ENCODE results near the gene CSTF1.
"Not testable (repeated sequence)": the region's sequence is repeated elsewhere in the genome, so short reads cannot be mapped to it uniquely, and the experiment has no call there.

The CSTF1 gene

DNA sequence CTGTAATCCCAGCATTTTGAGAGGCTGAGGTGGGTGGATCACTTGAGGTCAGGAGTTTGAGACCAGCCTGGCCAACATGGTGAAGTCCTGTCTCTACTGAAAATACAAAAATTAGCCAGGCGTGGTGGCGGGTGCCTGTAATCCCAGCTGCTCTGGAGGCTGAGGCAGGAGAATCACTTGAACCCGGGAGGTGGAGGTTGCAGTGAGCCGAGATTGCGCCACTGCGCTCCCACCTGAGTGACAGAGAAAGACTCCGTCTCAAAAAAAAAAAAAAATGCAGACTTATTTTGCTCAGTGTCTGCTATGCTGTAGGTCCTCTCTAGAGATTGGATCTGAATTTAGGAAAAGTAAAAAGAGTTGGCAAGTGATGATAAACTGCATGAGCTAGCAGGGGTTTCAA is 18.8 kb downstream of the CSTF1 start:
- DNase-seq = not testable (repeated sequence)

DNA sequence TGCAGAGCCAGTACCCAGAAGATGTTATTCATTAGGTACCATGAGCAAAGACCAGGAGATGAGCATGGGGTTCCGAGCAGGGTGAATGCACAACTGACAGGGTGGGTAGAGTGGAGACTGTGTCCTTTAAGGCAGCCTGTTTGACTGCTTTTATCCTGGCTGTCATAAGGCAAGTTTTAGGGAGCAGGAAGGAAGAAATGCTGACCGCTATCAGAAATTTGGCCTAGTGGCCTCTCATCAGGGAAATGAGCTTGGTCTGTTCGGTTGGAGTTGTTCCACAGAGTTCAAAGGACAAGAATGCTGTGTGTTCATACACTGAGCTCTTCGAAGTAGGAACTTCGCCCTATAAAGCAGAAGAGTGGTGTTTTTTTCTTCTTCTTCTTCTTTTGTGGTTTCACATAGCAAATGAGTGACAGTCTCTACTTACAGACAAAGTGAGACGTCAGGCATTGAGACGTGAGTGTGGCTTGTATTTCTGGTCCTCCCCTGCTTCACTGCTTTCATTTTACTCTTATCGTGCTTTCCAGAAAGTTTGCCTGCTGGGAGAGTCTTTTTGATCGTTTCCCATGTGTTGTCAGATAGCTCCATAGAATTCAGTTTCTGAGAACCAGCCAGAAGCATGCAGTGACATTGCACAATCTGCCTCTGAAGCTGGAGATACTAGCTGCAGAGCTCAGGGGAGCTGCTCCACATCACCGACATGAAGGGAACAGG is 19.5 kb downstream of the CSTF1 start, which contains the start of gene CASS4:
CASS4 (plus strand) TSS at position 502 of the 714 bp plus-strand sequence; CDS start at position 701, 199 bp downstream.
- DNase-seq = no peak

DNA sequence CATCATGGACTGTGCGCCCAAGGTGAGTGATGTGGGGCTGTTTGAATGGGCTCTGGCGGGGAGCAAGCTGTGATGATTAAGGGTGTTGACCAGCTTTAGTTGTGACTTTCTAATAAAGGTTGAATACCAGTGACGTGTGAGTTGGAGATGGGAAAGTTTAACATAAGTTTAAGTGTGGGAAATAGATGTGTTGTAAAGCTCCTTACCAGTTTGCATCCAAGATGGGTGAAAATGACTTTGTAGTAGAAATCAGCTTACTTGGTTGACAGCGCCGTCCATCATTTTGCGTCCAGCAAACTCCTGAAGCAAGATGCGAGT is 20.0 kb downstream of the CSTF1 start:
- DNase-seq = no peak

DNA sequence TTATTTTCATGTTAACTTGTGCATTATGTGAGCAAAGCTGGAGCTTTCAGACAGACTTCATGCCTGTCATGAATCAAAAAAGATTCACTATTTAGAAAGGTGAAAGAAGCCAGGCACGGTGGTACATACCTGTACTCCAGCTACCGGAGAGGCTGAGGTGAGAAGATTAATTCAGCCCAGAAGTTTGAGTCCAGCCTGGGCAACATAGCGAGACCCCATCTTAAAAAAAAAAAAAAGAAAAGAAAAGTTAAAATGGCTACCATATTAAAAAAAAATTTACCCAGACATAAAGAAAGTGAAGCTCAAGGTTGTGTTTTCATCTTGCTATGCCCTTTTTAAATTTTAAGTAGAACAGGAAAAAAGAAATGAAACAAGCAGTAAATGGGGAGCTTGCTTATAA is 20.5 kb downstream of the CSTF1 start:
- DNase-seq = no peak

DNA sequence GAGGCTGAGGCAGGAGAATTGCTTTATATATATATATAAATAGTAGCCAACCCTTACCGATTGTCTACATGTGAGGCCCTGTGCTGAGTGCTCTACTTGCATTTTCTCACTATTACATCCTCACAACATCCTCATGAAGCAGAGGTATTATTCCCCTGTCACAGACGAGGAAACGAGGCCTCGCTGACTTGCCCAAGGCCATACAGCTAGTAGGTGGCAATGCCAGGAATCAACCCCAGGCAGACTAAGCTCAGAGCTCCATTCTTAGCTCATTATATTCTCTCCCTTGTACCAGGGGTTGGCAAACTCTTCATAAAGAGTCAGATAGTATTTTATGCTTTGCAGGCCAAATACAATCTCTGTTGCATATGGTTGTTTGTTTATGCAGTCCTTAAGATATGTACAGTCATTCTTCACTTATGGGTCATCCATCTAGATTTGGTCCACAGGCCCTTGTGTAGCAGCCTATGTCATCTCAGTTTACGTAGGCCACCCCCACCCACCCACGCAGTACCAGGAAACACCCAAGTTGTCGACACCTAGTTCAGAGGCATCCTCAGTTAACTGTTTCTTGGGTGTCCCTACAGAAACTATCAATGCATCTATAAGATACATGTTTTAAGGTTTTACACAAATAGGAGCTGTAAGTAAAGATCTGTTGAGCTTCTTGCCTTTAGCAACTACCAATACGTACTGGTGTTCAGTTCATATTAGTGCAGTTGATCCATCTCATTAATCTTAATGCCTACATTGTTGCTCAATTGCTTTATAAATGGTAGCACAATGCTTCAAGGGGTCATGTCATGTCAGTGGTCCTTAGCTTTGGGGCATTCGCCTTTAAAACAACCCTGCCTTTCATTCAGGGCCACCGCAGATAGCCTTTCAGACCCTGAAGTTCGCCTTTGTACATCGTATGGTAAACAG is 22.7 kb downstream of the CSTF1 start:
- DNase-seq = no peak

DNA sequence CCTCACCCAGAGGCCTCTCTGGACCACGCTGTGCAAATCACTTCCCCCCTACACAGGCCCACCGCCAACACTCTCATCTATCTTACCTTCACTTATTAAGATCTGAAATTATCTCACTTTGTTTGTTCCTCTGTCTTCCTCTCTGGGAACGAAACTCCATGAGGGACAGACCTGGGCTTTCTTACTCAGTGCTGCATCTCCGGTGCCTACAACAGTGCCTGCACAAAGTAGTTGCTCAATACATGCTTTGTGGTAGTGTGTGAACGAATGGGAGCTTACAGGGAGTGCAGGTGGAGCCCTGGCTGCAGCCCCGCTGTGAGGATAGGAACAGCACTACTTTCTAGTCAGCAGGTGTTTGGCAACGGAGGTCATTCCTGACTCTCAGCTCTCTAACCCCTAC is 25.0 kb downstream of the CSTF1 start:
- DNase-seq = no peak

DNA sequence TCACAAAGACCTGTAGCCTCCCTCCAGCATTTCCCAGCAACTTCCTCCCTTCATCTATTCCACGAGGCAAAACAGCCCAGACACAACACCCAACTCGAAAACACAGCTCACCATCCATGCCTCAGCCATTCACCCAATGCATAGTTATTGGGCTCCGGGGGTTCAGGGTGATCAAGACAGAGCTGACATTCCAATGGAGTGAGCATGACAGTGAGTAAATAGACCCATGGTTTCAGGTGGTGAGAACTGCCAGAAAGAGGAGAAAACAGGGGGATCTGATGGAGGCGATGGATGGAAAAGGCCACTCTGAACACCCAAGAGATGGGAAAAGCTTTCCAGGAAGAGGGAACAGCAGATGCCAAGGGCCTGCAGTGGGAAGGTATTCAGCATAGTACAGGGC is 25.5 kb downstream of the CSTF1 start:
- no peak for DNase-seq

DNA sequence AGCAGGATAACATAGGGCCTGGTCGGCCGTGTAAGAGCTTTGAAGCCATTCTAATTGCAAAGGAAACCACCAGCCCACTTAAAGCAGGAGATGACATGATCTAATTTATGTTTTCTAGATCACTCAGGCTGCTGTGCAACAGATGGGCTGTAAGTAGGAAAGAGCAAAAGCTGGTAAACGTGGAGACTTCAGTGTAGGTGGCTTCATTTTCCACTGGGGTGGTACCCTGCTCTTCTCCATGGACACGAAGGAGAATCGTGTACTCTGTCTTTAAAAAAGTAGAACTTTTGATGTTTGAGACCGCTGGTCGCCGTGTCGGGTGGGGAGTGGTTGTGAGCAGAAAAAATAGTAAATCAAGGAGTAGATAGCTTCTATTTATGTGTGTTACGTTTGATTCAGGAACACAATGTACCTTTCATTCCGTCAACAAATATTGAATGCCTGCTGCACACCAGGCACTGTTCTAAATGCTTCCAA is 26.0 kb downstream of the CSTF1 start:
- DNase-seq = no peak

DNA sequence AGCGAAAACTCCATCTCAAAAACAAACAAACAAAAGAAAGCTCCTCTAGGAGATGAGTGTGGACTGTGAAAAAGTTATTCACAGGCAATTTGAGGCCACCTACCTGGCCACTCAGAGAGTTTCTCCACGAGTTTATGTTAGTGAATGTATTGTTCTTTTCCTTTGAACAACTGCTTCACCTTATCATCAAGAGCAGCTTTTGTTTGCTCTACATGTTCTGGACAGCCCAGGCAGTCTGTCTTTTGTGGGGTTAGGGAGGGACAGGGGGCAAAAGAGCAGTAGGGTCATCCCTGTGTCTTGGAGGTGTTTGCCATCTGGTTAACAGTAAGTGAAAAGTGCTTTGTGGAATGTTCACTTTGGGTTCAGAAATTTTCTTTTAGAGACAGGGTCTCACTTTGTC is 27.6 kb downstream of the CSTF1 start:
- no peak for DNase-seq

DNA sequence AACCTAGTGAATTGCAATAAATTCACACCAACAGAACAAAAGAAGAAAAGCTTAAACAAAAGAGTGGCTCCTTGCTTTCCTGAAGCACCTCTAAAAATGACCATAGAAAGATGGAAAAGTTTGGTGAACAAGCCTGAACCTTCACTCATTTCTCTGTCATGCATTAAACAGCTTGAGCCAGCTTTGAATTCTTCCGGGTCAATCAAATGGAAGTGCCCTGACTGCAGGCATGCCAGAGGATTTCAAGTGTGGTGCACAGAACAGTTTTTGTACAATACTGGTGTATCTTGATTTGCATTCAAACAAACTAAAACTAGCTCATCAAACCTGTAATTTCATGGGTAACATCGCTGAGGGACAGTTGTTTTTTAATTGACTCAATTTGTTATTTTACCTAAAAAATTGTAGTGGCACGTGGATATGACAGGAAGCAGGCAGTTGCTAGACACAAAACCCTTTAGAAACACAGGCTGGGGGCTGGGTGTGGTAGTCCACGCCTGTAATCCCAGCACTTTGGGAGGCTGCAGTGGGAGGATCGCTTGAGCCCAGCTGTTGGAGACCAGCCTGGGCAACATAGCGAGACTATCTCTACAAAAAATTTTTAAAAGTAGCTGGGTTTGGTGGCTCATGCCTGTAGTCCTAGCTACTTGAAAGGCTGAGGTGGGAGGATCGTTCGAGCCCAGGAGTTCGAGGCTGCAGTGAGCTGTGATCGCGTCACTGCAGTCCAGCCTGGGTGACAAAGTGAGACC is 28.7 kb downstream of the CSTF1 start:
- no peak for DNase-seq

DNA sequence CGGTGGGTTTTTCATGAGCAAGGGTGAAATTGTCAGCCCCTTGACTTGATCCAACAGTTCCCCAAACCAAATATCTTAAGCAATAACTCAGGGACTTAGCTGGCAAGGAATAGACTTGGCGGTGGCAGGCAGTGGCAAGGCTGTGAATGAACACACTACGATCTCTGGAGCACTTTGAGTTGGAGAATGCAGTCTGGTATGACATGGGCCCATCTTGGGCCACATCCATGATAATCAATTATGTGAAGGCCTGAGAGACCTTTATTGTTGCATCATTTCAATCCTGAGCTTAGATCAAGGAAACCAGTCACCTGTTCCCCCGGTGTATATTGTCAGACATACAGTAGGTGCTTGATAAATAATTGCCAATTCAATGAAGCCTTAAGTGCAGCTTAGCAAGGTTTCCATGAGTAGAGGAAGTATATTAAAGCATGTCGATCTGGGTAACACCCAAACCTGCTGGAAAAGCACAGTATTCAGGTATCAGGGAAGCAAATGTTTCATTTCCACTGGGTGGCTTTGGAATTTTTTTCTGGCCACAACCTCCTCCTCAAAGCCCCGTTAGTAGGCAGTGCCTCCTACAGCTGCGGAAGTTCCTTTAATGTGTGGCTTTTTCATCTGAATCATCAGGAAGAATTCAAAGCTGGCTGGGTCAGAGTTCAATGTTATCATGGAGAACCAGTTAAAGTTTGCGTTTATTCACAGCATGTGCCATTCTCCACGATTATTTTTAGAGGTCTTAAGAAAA is 29.8 kb downstream of the CSTF1 start:
- DNase-seq = no peak

DNA sequence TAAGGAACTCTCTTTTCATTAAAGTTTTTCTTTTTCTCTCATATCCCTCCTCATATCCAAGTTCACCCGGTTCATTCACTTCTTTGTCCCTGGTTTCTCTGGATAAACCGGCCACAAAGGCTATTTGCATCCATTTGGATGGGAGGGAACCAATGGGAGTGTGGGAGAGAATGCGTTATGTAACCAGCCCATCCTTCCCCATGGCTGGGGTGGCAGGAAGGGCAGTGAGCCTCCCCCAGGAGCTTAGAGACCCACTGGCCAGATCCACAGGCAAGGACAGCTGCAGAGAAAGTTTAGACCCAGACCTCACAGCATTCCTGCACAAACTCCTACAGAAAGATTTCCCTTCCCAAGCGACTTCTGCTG is 30.4 kb downstream of the CSTF1 start:
- no peak for DNase-seq

DNA sequence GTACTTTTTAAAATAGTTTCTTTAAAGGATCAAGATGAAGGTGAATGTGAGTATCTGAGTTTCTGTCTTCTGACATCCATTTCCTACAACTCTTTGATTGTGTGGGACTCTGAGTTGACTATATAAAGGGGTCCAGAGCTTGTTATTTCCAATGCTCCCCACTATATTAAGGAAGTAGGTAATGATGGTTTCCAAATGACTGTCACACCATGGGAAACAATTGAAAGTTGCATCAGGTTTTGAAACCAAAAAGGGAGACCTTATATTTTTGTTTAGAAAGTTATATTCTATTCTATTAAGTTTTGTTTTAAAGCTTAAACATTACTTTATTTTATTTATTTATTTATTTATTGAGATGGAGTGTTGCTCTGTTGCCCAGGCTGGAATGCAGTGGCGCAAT is 30.8 kb downstream of the CSTF1 start:
- no peak for DNase-seq

DNA sequence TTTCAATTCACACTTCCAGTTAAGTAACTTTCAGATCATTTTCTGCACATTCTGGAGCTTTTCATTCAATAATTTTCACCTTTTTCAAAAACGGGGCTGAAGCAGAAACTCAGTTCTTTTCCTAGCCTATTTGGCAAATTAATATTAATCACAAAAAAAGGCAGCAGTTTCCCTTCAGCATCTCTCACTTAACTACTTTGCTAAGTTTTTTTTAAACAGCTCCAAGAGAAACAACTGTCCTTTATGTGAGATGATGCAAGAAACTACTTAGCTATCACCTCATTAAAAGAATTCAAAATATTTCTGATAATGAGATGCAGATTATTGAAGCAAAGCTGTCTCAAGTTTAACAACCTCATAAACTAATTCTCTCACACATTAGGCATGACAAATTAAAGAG is 31.4 kb downstream of the CSTF1 start:
- no peak for DNase-seq

DNA sequence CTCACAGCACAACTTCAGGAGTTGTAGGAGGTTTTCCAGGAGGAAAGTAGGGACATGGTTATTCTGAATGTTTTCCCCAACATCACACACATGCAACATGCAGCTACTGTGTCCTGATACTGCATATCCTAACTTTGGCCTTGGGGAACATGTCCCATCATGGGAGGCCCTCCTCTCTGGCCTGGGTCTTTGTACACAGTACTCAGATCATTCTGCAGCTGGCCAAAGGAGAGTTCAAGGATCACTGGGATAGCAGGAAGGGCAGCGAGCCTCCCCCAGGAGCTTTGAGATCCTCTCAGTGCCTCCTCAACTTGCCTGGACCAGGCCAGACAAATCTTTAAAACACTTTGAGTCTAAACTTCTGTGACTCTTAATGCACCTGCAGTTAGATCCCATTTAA is 32.5 kb downstream of the CSTF1 start:
- DNase-seq = no peak

DNA sequence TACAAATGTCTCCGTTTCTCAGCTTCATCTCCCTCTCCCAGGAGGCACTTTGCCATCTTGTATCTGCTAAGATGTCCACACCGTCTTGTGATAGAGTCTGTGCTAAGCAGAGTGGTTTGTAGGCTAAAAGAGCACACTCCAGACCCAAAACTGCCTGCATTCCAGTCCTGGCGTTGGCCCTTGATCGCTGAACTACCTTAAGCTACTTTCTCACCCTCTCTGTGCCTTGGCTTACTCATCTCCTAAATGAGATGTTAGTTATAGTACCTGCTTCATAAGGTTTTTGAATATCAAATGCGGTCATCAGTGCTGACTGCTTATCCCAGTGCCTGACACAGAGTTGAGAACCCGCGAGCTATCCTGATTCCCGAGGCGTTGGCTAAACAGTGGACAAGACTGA is 33.6 kb downstream of the CSTF1 start:
- DNase-seq = no peak

DNA sequence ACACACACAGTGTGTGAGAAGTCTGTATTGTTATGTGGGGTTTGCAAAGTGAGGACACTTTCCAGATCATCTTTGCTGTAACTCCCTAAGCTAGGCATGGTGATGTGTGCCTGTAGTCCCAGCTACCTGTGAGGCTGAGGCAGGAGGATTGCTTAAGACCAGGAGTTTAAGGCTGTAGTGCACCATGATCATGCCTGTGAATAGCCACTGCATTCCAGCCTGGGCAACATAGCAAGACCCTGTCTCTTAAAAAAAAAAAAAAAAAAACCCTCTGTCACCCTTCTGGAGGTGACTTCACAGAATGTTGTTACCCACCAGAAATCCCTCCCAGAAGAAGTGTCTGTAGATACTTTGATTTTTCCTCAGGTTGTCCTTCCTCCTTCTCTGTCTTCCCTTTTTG is 34.5 kb downstream of the CSTF1 start:
- DNase-seq = no peak

DNA sequence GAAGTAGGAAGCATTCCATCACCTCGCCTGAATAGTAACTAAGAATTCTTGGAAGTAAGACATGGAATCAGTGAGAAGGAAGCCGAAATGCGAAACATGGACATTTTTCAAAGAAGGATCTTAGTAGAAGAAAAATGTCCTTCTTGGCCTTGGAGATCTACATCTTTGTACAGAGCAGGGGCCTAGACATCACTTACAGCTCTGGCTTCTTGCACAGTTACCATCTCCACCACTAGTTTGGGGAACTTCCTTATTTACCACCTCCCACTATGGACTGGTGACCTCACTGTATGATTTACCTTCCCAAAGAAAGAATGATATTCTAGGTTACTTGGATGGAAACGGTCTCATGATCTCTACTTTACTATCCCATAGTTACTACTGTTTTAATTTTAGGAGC is 35.4 kb downstream of the CSTF1 start:
- no peak for DNase-seq

DNA sequence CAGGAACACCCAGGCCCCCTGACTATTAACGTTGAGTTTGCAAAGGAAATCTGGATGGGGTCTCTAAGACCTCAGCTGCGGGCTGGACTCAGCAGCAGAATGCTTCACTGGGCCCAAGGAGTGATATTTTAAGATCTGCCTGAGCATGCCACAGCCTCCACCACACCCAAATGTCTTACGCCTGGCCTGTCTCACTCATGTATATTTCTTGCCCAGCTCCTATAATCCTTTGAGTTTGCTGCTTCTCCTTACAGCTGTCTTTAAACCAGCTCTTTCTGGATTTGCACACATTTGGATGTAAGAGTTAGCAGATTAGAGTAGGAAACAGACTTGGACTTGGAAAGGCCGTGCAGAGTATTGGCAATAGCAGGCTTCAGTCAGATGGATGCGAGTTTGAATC is 36.0 kb downstream of the CSTF1 start:
- DNase-seq = no peak

DNA sequence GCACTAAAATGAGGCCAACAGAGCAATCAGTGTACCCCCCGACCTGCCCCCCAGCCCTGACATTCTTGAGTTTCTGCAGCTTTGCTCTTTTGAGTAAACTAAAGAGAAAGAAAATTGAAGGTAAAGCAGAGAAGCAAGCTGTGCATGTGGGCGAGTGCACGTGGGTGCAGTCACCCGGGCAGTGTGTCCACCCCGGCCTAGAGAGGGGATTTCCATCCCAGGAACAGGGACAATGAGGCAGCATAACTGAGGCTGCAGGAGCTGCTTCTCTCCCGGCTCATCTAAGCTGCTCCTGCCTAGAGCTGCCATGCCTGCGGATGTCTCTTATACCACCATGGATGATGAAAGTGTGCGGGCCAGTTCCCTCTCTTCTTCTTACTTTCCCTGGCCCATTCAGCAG is 36.4 kb downstream of the CSTF1 start:
- no peak for DNase-seq

DNA sequence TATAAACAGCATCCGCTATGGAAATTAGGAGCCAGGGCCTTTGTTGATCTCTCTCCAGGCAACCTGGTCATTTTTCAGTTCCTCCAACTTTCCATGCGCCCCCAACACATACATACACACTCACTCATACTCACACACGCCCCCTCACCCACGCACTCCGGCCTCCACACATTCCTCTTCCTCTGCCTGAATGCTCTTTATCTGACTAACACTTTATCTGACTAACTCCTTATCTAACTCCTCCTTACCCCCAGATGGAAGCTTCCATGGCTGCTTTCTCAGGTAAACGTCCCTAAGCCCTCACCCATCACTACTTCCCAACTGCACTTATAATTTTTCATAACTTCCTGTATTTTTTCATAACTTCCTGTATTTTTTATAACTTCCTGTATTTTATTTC is 37.1 kb downstream of the CSTF1 start:
- DNase-seq = no peak

DNA sequence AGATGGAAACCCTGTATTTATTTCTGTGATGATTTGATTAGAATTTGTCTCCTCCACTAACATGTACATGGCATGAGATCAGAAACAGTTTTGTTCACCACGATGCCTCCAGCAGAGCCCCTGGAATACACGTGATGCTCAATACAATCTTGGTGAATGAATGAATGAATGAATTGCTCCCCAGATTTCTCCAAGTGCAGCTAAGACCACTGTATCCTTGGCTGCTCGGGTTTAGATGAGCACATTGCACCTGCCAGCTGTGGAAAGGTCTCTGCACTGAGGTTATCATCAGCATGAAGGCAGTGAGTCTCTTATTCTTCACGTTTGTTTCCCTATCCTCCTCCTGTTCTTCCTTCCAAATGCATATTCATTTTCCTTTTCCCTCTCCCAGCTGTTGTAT is 37.5 kb downstream of the CSTF1 start:
- DNase-seq = no peak

DNA sequence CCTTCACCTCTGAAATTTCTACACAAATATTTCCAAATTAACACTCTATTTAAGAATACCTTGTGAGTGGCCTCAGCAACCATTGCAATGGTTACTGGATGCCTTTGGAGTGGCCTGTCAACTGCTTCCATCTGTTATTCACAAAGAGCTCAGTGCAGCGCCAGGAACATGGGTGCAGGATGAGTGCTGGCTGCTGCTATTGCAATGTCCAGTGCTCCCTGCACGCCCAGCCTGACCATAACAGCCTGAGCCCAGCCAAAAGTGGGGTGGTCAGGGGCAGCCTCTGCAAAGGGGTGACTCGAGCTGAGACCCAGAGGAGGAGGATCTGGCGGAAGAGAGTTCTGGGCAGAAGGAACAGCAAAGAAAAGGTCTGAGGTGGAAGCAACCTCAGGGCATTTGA is 38.0 kb downstream of the CSTF1 start:
- no peak for DNase-seq
